Loucy (cell line): Measurements from ENCODE around the gene NDUFV2.

ENCODE experiments used
- EZH2phosphoT487 ChIP-seq: fragments of 200-600 bp; IDR thresholded peaks from 2 replicates; pipeline ENCODE4 v1.6.1; 2018; ENCODE audit warnings: antibody characterized with exemption, mild to moderate bottlenecking, moderate library complexity, borderline replicate concordance
- TF ChIP-seq, protein P1 (sequence below): fragments of 200-600 bp; sonication (generic); conservative IDR thresholded peaks from 2 replicates; pipeline ENCODE4 v1.5.1; 2014; ENCODE audit warnings: mild to moderate bottlenecking, antibody characterized with exemption, low read length

DNA sequence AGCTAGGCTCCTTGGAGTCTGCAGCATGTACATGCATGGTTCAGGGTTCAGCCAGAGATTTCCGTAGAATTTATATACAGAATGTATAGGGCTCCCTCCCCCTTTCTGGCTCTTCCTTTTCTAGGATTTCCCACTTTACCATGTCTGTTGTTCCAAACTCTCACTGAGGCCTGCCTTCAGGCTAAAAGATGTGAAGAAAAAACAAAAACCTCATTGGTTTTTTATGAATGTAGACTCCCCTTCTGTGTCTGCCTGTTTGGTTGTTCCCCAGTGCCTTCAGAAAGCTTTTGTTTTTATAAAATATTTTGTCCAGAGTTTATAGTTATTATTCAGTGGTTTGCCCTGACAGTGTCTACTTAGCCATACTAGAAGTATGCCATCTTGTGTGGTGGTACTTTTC, 3.6 kb downstream of the NDUFV2 start:
- TF ChIP-seq, protein P1, sequence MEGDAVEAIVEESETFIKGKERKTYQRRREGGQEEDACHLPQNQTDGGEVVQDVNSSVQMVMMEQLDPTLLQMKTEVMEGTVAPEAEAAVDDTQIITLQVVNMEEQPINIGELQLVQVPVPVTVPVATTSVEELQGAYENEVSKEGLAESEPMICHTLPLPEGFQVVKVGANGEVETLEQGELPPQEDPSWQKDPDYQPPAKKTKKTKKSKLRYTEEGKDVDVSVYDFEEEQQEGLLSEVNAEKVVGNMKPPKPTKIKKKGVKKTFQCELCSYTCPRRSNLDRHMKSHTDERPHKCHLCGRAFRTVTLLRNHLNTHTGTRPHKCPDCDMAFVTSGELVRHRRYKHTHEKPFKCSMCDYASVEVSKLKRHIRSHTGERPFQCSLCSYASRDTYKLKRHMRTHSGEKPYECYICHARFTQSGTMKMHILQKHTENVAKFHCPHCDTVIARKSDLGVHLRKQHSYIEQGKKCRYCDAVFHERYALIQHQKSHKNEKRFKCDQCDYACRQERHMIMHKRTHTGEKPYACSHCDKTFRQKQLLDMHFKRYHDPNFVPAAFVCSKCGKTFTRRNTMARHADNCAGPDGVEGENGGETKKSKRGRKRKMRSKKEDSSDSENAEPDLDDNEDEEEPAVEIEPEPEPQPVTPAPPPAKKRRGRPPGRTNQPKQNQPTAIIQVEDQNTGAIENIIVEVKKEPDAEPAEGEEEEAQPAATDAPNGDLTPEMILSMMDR, result no peak
- TF ChIP-seq EZH2phosphoT487, result no peak
